HG03565 (cell line): Measurements from ENCODE around the gene ZMIZ1.

Experiments used
- ATAC-seq: cut with Tn5 transposase; IDR thresholded peaks from one replicate; pipeline ENCODE4 v1.9.1; 2021; ENCODE audit warnings: mild to moderate bottlenecking, moderate library complexity; ENCODE audit not compliant: unreplicated experiment

ZMIZ1 gene

DNA sequence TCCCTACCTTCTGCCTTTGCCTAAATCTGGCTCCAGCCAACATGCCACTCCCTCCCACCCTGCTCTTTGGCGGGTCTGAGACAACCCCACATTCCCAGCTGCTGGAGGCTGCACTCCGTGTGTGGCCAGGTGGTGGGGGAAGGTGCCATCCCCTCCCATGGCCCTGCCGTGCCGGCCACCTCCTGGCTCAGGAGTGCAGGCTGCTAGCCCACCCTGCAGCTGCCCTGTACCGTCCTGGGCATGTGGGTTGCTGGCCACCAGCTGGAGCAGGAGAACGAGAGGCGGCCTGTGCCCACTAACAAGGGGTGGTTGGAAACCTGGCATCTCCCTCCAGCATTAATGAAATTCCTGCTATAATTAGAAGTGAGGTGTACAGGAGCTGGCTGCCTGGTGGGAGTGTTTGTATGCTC, 97.6 kb downstream of the ZMIZ1 start:
- no peak for ATAC-seq

DNA sequence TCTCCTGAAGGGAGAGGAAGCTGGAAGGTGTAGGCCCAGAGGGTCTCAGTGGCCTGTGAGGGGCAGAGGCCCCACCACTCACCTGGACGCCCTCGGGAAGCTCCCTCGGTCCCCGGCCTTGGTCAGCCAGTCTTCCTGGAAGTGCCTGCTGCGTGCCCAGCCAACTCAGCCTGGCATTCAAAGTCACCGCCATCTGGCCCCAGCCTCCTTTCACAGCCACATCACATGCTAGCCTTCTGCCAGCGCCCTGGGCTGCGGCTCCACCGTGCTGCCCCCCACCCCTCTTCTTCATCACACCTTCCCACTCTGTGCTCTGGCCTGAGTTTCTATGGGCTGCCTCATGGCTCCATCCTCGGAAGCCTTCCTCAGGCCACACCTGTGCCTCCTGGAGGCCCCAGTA, 98.0 kb downstream of the ZMIZ1 start:
- no peak for ATAC-seq

DNA sequence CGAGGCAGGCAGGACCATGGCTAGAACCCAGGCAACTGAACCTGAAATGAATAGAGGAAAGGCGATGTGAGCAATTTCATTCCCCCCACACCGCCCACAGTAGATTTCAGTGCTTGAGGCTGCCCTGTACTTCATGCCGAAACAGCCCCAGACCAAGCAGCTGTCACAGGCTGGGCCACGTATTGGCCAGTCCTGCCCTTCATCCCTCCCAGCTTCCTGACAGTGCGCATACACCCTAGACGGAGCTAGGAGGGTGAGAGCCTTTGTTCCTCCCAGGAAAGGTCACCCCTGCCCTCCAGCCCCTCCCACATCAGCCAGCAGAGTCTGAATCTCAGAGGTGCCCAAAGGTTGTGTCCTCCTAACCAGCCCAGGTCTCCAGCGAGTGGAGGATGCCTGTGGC, 98.8 kb downstream of the ZMIZ1 start:
- no peak for ATAC-seq

DNA sequence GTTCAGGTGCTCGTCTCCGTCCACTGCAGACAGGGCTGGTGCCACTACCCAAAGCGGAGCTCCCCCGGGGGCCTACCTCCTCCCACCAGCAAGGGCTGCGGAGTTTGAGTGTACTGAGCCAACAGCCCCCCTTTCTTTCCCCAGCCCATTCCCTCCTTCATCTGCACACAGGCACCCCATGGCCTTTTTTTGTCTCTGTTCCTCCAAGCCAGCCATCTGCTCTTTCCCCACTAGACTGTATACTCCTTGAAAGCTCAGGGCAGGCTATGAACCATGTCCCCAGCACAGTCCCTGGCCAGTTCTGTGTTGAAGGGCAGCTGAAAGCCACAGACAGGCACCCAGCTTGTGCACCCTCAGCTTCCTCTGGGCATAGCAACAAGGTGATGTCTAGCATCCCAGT, 99.4 kb downstream of the ZMIZ1 start:
- ATAC-seq, result no peak

DNA sequence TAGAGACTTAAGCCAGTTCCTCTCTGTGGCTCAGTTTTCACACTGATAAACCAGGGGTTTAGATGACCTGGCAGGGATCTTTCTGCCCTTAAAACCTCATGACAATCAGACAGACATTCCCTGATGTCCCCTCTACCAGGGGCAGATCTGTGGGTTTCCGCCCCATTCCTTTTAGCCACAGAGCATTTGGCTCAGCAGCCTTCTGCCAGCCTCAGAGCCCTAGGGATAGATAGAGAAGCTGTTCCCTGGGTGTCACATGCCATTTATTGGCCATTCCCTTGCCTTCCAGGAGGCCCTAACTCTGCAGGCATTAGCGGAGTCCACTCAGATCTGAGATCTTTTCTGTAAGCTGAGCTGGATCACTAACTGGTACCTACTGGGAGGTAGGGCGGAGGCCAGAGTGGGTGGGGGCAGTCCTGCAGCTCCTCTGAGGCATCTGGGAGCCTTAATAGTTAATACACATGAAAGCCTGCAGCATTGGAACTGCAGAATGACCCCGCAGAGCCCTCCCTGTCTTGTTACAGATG, 101.5 kb downstream of the ZMIZ1 start:
- no peak for ATAC-seq

DNA sequence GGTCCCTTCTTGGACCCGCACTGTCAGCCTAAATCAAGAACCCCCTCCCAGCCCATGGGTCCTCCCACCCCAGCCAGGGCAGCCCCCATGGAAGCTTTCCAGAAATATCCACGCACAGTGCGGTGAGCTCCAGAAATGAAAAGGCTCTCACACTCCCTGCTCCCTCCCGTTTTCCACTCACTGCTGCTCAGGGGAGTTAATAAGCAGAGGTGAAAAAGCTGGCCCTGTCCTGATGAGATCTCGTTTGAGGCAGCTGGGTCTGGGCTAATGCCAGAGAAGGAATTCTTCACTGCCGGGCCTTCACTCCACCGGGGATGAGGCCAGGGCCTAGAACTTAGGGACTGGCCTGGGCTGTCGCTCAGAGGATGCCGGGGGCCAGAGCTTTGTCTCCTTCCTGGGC, 102.2 kb downstream of the ZMIZ1 start:
- no peak for ATAC-seq

DNA sequence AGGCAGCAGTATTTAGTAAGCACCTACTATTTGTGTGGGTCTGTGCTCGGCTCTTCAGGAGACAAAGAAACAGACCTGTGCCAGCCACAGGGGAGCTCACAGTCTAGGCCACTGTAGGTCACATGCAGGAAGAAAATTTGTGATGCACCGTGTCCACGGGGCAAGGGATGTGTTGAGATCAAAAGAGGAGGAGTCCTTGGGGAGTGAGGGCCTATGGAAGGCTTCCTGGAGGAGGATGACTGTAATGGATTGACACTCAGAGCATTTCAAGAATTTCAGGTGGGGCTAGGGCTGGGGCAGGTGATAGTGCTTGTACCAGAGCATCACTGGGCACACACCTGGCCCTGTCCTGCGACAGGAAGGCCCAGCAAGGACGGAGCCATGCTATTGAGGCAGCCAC, 102.7 kb downstream of the ZMIZ1 start:
- no peak for ATAC-seq

DNA sequence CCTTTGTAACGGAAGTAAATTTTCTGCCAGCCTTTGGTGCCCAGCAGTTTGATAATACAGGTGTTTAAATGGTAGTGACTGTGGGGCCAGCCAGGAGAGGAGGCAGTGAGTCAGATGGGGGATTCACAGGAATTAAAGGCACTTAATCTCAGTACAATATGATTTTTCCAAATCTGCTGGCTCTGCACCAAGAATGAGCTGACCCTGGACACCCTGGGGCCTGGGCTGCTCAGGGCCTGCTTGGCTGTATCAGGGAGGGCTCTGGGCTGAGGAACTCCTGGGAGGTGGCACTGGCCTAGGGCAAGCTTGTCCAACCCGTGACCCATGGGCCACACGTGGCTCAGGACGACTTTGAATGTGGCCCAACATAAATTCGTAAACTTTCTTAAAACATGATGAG, 104.1 kb downstream of the ZMIZ1 start:
- no peak for ATAC-seq

DNA sequence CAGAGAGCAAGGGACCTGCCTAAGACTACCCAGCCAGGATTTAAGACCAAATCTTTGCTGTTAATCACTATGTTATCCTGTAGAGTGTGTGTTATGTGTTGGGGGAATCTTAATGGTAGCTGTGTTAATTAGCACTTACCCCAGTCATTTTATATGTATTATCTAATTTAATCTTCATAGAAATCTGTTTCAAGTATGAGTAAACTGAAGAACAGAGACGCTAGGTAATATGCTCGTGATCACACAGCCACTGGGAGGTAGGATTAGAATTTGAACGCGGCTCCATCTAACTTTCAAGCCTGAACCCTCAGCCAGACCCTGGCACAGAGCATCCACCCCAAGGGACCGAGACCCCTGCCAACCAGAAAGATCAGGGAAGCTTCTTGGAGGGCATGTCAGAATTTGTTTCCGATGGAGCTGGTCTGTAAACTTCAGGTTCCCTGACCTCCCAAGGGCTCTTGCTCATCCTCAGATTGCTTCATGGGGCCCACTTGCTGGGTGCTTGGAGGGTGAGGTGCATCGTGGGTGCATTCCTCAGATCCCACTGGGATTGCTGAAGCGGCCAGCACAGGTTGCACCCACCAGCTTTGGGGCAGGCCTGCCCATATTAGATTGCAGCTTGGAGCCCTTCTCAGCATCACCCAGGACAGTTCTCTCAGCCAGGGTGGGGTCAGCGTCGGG, 105.0 kb downstream of the ZMIZ1 start:
- no peak for ATAC-seq

DNA sequence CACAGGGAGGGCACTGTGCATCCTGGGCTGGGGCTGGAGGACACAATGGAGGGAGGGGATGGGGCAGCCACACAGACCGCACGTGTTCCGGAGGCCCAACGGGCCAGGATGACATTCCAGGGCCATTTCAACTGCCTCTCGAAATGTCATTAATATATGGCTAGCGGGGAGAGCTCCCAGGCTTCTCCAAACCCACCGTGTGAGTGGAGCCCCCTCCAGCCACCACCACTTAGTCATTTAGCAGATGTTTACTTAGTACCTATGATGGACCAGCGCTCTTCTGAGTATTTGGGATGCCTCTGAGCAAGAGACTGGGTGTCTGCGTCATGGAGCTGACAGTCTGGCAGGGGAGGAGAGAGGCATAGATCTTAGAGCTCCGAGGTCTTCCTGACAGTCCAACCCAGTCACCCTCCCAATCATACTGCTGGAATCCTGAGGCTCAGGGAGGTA, 107.3 kb downstream of the ZMIZ1 start:
- no peak for ATAC-seq

DNA sequence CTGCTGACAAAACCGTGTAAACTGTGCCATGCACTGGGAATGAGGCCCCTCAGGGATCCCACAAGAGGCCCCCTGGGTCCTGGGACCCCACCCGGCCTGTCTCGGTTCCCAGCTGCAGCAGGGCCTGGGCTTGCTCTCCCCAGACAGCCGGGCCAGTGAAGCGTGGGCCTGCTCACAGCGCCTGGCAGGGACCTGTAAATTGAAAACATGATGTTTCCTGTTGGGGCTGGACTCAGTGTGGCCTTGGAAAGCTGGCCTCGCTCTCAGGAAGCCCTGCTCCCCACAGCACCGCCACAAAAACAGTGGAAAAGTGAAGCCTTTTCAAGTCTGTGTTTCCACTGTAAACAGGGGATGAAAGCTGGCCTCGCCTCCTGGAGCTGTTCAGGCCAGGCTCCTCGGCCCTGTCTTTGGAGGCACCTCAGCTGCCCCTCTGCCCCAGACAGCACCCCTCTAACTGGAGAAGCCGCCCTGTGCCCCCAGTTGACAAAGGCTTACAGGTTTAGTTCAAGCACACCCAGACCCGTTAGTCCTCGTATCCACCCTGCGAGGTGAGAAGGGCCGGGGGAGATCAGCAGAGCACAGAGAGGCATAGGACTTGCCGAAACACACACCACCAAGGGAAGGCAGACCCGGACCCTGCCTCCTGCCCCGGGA, 108.3 kb downstream of the ZMIZ1 start:
- no peak for ATAC-seq

DNA sequence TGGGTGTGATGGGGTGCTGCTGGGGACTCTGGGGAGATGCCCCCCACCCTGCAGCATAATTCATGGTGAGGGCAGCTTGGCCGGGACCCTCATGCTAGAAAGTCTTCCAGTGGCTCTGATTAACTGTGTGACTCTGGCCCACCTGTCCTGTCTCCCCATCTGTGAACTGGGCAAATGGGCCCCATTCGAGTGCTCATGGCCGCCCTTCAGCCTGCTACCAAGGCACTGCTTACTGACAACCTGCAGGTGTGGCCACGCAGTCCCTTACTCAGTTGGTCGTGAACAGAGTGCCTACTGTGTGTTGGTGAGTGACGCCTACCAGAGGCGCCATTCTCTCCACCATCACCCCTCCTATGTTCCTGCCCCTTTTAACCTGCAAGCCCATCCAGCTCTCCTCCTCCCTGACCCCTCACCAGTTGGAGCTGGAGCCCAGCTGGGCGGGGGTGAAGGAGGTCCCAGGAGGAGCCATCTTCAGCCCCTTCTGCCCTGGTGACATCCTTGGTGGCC, 109.4 kb downstream of the ZMIZ1 start:
- no peak for ATAC-seq

DNA sequence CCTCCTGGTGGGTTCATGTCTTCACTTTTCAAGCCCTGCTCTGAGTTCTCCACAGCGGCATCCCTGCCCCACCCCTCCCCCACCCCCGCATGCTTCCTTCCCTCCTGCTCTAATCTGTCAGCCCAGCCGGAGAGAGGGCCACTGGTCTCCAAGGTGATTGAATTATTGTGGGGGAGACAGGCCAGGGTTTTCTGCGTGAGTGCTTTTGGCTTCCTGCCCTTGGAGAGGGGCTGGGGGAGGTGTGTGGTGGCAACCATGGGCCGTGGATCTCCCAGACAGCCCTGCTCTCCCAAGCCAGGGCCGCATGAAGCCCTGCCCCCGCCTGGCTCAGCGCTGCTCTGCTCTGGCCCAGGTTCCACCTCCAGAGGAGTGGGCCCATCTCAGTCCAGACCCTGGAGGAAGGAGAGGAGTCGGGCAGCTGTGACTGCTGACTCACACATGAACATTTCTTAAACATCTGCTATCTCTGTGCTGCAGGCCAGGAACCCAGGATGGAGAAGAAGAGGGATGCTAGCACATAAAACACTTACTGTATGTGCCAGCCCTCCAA, 109.9 kb downstream of the ZMIZ1 start:
- ATAC-seq, result no peak

DNA sequence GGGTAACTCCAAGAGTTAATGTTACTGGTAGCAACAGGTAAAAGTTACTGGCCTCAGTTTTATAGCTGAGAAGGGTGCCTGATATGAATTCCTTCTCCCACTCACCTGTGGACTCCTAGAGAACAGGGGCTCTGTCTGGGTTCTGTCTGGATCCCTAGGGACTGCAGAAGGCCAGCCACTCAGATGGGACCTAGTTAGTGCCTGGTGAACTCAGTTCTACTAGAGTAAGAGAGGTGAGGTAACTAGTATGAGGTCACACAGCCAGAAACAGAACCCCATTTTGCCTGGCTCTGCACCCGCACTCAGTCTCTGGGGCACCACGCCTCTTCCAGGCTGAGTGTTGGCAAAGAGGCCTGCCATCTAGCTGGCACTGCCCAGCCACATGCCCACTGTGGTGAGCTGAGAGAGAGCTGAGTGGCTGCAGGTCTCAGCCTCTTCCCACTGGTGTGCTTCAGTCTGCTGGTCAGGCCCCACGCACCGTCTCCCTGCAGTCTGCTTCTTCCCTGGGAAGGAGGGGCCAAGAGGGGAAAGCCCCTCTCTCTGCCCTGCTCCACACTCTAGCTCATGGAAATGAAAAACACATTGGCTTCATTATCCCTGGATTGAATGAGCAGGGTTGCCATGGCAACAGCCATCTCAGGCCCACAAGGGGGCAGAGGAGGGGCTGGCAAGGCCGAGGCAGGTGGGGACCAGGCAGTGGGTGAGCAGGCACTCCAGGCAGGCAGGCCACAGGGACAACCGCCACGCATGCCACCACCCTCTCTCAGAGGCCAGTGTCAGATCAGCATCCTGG, 110.6 kb downstream of the ZMIZ1 start:
- ATAC-seq, result no peak

DNA sequence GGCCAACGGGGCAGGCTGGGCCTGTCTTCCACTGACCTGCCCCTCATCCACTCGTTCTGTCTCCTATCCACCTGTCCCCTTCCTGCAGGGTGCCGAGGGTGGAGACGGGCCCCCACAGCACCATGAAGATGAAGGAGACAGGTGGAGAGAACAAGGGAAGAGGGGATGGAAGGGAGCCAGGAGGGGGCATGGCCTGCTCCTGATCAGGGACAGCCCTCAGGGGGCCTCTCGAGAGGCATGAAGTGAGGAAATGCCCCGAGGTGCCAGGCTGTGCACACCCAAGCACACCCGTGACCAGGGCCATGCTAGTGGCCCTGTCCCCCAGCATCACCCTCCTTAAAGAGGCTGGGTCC, 111.2 kb downstream of the ZMIZ1 start:
- ATAC-seq, result no peak

DNA sequence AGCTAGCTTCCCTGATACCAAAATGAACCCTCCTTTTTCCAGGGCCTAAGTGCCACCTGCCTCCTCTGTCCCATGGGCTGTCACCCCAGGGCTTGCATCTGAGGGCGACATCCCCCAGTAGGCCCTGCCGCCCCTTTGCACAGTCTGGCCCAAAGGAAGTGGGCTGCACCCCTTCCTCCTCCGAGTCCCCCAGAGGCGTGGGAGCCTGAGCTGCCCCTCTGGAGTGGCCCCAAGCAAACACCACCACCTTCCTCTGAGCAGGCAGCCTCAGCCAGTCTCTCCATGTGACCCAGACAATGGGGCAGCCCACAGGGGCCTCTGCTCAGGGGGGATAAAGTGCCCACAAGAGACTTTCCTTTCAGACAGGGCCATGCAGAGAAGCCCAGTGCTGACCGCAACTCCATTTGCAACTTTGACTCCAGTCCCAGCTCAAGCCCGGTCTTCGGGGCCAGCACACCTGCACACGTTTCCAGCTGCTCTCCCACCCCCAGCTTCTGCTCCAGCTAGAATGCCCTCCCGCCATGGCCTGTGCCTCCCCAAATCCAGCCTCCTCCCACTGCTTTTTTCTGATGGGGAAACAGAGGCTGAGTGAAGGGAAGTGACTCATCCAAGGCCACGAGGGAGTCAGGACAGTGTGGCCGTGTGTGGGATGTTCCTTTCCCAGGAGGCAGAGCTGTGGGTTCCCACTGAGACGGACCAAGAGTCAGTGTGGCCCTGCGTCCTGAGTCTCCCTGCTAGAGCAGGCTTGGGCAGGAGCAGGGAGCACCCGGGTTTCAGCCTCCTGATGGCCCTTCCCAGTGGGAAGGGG, 111.9 kb downstream of the ZMIZ1 start:
- ATAC-seq, result no peak

DNA sequence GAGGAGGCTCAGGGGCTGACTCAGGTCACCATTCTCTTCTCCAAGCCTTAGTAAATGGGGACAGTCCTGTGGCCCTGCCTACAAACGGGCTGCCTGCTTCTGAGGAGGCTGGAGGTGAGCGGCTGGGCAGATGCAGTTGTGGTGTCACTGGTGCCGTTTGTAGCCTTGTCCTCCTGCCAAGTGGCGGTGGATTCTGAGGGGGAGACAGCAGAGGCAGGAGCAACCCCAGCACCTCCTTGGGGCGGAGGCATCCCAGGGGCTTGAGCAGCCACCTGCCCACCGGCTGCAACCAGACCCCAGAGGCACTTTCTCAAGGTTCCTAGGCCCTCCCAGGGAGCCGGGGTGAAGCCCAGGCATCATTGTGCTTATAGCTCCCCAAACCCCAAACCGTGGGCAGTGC, 112.5 kb downstream of the ZMIZ1 start:
- no peak for ATAC-seq

DNA sequence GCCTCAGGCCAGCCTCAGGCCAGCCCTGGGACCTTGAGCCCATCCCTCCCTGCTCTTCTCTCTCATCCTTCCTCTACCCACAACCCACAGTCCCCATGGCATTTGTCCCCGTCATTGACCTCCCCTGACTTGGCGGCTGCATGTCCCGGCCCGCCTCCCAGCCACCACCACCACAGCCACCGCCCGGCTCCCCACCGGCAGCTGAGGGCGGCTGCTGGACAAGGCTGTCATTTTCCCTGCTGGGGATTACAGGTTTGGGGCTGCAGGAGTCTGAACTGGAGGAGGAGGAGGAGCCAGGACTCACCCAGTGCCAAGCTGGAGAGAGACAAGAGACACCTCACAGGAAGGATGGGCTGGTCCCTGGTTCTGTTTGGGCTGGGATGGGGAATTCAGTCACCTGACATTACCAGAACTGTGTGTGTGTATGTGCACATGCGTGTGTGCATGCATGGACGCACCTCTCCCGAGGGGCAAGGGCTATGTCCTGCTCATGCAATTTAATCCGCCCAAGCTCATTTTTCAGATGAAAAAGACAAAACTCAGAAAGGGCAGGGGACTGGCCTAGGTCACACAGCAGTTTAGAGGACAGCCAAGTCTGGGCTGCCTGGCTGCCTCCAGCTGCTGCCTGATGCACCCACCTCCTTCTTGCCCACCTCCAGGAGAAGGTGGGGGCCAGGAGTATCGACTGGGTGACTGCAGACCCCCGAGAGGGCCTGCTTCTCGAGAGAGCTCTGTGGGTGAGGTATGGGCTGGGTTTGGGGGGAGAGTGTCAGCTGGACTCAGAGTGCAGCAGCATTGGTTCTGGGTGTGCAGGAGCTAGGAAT, 113.1 kb downstream of the ZMIZ1 start:
- ATAC-seq, result no peak

DNA sequence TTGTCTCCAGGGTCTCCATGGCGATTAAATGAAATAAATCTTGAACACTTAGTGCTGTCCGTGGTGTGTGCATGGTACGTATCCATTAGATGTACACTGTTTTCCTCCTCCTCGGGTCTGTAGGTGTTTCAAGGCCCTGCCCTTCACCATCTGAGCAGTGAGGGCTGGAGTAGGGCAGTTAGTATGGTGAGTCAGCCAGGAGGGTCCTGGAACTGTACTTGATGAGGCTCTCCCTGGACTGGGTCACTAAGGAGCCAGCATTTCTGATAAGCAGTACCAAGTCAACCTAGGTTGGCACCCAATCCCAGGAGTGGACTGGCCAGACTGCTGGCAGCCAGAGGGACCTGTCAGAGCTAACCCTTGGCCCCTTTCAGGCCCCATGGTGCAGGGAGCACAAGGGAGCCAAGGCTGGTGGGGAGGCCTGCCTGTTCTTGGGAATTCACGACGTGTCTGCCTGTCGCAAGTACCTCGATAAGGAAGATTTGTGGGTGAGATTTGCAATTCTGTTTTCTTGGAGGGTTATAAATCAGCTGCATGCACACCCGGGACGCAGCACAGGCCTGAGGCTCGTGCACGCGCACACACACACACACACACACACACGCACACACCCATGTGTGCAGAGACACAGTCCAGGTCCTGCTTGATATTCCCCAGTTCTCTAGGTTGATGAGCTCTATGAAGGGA, 114.2 kb downstream of the ZMIZ1 start:
- no peak for ATAC-seq
